ENCODE data around the gene NRP1. TPM values are rescaled to one million over a fixed set of nuclear protein-coding genes. Genes with fewer than 3 reads are reported as not detected.

NRP1 gene
- total and polyA plus RNA-seq, 2 of the 8 experiments (the other 6 are each of a cell fraction or from before 2014, with no cell fraction given): 1.2 to 2.1 TPM

DNA sequence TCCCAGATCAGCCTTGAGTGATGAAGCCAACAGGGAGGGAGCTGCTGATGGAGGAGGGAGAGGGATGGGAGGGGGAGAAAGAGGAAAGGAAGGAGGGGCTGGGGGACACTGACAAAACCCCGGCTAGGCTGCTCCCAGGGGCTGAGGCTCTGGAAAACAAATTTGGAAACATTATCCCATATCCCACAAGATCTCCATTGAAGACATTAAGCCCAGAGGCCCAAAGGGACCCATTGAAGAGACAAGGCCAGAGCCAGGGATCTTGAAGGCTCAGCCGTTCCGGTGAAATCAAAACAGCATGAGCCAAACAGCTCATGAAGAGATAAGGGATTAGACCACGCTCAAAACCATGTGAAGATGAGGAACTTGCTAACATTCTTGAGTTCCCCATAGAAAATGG lies 192.2 kb downstream of the NRP1 start:
- FAIRE-seq (no peak), DNase-seq (ENCODE audit: low read depth in 1 of 2, low spot score in 2 of 2) (no peak)
- H4K20me1 ChIP-seq (replicated peaks in 1 of 2; ENCODE audit: control insufficient read depth in 1 of 2, insufficient read depth in 2 of 2, low read length in 2 of 2): no peaks in the 10 kb centered on the region
- H4K8ac ChIP-seq (ENCODE audit: extremely low read depth, insufficient read depth, low read length): no peak overlapping the region
- no peaks in the 10 kb centered on the region for H3K36me3 ChIP-seq (ENCODE audit: control insufficient read depth in 2 of 4, insufficient read depth in 4 of 4, low read length in 3 of 4)
- no peaks in the 10 kb centered on the region for H3K4me1 ChIP-seq (replicated peaks in 1 of 4; ENCODE audit: control insufficient read depth in 3 of 4, insufficient read depth in 4 of 4, low read length in 3 of 4)
- no peak overlapping the region for H2BK12ac ChIP-seq (ENCODE audit: low read depth, low read length)
- no peak overlapping the region for H2AK5ac ChIP-seq (ENCODE audit: low read depth, low read length)
- no peak overlapping the region for H2BK15ac ChIP-seq (ENCODE audit: low read length)
- no peak overlapping the region for H3K18ac ChIP-seq (ENCODE audit: extremely low read depth, low read length)
- no peaks in the 10 kb centered on the region for H3K9me3 ChIP-seq (ENCODE audit: insufficient read depth in 2 of 2, low read depth in 1 of 2, low read length in 1 of 2)
- TF ChIP-seq NANOG (IDR thresholded peaks at IDR 0.05; ENCODE audit: insufficient read depth, low read depth, low read length, poor library complexity, severe bottlenecking) (no peak), RFX5 (IDR thresholded peaks at IDR 0.05; ENCODE audit: borderline replicate concordance, low read depth, low read length) (no peak), EZH2 (IDR thresholded peaks at IDR 0.05; ENCODE audit: low read depth, low read length, severe bottlenecking) (no peak), GTF2F1 (IDR thresholded peaks at IDR 0.05; ENCODE audit: borderline replicate concordance, low read depth, low read length) (no peak)
- WGBS, 2 experiments (ENCODE audit: extremely low coverage in 1 of 2, insufficient coverage in 1 of 2, insufficient read length in 1 of 2, insufficient replicate concordance in 2 of 2, low coverage in 1 of 2, low lambda C conversion rate in 2 of 2, missing lambda C conversion rate in 1 of 2): 86% methylated on average over 4 of the region's 4 CpGs; no CpG with 5 or more reads in 1 of the 2 experiments
- H3K9ac ChIP-seq (replicated peaks in 1 of 4; ENCODE audit: extremely low read depth in 1 of 4, low read depth in 3 of 4, low read length in 3 of 4): no peak overlapping the region
- H2AFZ ChIP-seq (ENCODE audit: low read length): no peak overlapping the region
- H2BK120ac ChIP-seq (replicated peaks; ENCODE audit: low read depth, low read length): no peak overlapping the region
- no peak overlapping the region for H3K23ac ChIP-seq (ENCODE audit: insufficient read length)
- no peak overlapping the region for H4K5ac ChIP-seq (ENCODE audit: insufficient read length, low read depth, low read length)
- H2BK5ac ChIP-seq (ENCODE audit: low read depth, low read length): no peak overlapping the region
- H3K23me2 ChIP-seq (ENCODE audit: low read depth, low read length): no peaks in the 10 kb centered on the region
- POLR2A ChIA-PET (ENCODE audit: partially characterized antibody): no interaction called here
- no peak overlapping the region for H2BK20ac ChIP-seq (ENCODE audit: low read length)
- H3K79me1 ChIP-seq (ENCODE audit: low read depth, low read length): no peaks in the 10 kb centered on the region
- no peaks in the 10 kb centered on the region for H3K79me2 ChIP-seq (ENCODE audit: control insufficient read depth in 1 of 2, insufficient read depth in 2 of 2, low read length in 2 of 2)
- no peak overlapping the region for H3K4me3 ChIP-seq (ENCODE audit: extremely low read depth in 1 of 4, insufficient read depth in 2 of 4, low read depth in 3 of 4, low read length in 4 of 4)
- no peak overlapping the region for H4K91ac ChIP-seq (replicated peaks; ENCODE audit: insufficient read length, low read length)
- H3K4ac ChIP-seq (replicated peaks; ENCODE audit: insufficient read length, low read depth, low read length): no peak overlapping the region
- H3K27me3 ChIP-seq (replicated peaks in 1 of 4; ENCODE audit: control insufficient read depth in 3 of 4, extremely low read depth in 1 of 4, insufficient read depth in 3 of 4, low read length in 3 of 4): no peaks in the 10 kb centered on the region
- no peak overlapping the region for H3K56ac ChIP-seq (replicated peaks; ENCODE audit: insufficient read length, low read depth, low read length)
- CTCF ChIA-PET (ENCODE audit: partially characterized antibody): interaction anchor here (1.2 to 1.8 kb wide), 4 partner anchors 13 to 133 kb away, joined by 3 to 12 read pairs (median 5); no protein-coding TSS in a partner anchor
- H3K4me2 ChIP-seq (ENCODE audit: insufficient read depth in 1 of 2, low read depth in 2 of 2, low read length in 2 of 2): no peak overlapping the region
- H3K27ac ChIP-seq (ENCODE audit: low read depth, low read length): no peak overlapping the region
- H3K14ac ChIP-seq (ENCODE audit: insufficient read length): no peak overlapping the region
